Measurements from ENCODE around the gene USP48.
A peak's percentile ranks its signal among the peaks of the same experiment; 100 is the strongest.

USP48 gene

GRCh38 chr1:21668232-21668950 lies 114.6 kb downstream of the USP48 start:
- Histone ChIP-seq H3K36me3 (ENCODE audit: control insufficient read depth, insufficient read depth, low read length) (no peaks in the 10 kb centered on the region), H3K4me3 (ENCODE audit: low read length) (no peak overlapping the region), H3K27me3 (ENCODE audit: control insufficient read depth, insufficient read depth, low read length) (peaks cover 49% of the 10 kb centered on the region), H3K4me1 (ENCODE audit: control insufficient read depth, insufficient read depth, low read length) (peaks cover 27% of the 10 kb centered on the region), H3K9me3 (ENCODE audit: control insufficient read depth, low read length) (no peaks in the 10 kb centered on the region), H3K9ac (ENCODE audit: low read length) (peak overlapping the region; percentile 48)

GRCh38 chr1:21667348-21668231 lies 115.4 kb downstream of the USP48 start:
- Histone ChIP-seq H3K27me3 (ENCODE audit: control insufficient read depth, insufficient read depth, low read length) (peaks cover 49% of the 10 kb centered on the region), H3K9me3 (ENCODE audit: control insufficient read depth, low read length) (no peaks in the 10 kb centered on the region), H3K36me3 (ENCODE audit: control insufficient read depth, insufficient read depth, low read length) (no peaks in the 10 kb centered on the region), H3K4me3 (ENCODE audit: low read length) (no peak overlapping the region), H3K4me1 (ENCODE audit: control insufficient read depth, insufficient read depth, low read length) (peaks cover 21% of the 10 kb centered on the region), H3K9ac (ENCODE audit: low read length) (no peak overlapping the region)

GRCh38 chr1:21666576-21667320 lies 116.2 kb downstream of the USP48 start:
- Histone ChIP-seq H3K9me3 (ENCODE audit: control insufficient read depth, low read length) (no peaks in the 10 kb centered on the region), H3K4me1 (ENCODE audit: control insufficient read depth, insufficient read depth, low read length) (peaks cover 21% of the 10 kb centered on the region), H3K27me3 (ENCODE audit: control insufficient read depth, insufficient read depth, low read length) (peaks cover 49% of the 10 kb centered on the region), H3K36me3 (ENCODE audit: control insufficient read depth, insufficient read depth, low read length) (no peaks in the 10 kb centered on the region), H3K9ac (ENCODE audit: low read length) (no peak overlapping the region), H3K4me3 (ENCODE audit: low read length) (no peak overlapping the region)

GRCh38 chr1:21665711-21666575 lies 117.0 kb downstream of the USP48 start:
- no peaks in the 10 kb centered on the region for H3K36me3 ChIP-seq (ENCODE audit: control insufficient read depth, insufficient read depth, low read length)
- H3K9ac ChIP-seq (ENCODE audit: low read length), result no peak overlapping the region
- peaks cover 42% of the 10 kb centered on the region for H3K27me3 ChIP-seq (ENCODE audit: control insufficient read depth, insufficient read depth, low read length)
- H3K4me1 ChIP-seq (ENCODE audit: control insufficient read depth, insufficient read depth, low read length), result peaks cover 21% of the 10 kb centered on the region
- H3K4me3 ChIP-seq (ENCODE audit: low read length), result no peak overlapping the region
- H3K9me3 ChIP-seq (ENCODE audit: control insufficient read depth, low read length), result no peaks in the 10 kb centered on the region

GRCh38 chr1:21664806-21665588 lies 118.0 kb downstream of the USP48 start:
- H3K4me1 ChIP-seq (ENCODE audit: control insufficient read depth, insufficient read depth, low read length), result peaks cover 15% of the 10 kb centered on the region
- H3K36me3 ChIP-seq (ENCODE audit: control insufficient read depth, insufficient read depth, low read length), result no peaks in the 10 kb centered on the region
- no peak overlapping the region for H3K4me3 ChIP-seq (ENCODE audit: low read length)
- H3K9me3 ChIP-seq (ENCODE audit: control insufficient read depth, low read length), result no peaks in the 10 kb centered on the region
- peaks cover 39% of the 10 kb centered on the region for H3K27me3 ChIP-seq (ENCODE audit: control insufficient read depth, insufficient read depth, low read length)
- no peak overlapping the region for H3K9ac ChIP-seq (ENCODE audit: low read length)

- H3K27me3 ChIP-seq (ENCODE audit: control insufficient read depth, insufficient read depth, low read length), result peaks cover 38% of the 10 kb centered on the region
These were observed 118.8 kb downstream of the USP48 start for GRCh38 chr1:21663951-21664805.

GRCh38 chr1:21663248-21663950 lies 119.5 kb downstream of the USP48 start:
- Histone ChIP-seq H3K9me3 (ENCODE audit: control insufficient read depth, low read length) (no peaks in the 10 kb centered on the region), H3K4me3 (ENCODE audit: low read length) (no peak overlapping the region), H3K9ac (ENCODE audit: low read length) (no peak overlapping the region), H3K4me1 (ENCODE audit: control insufficient read depth, insufficient read depth, low read length) (peaks cover 5% of the 10 kb centered on the region), H3K36me3 (ENCODE audit: control insufficient read depth, insufficient read depth, low read length) (no peaks in the 10 kb centered on the region), H3K27me3 (ENCODE audit: control insufficient read depth, insufficient read depth, low read length) (peaks cover 30% of the 10 kb centered on the region)

More at GRCh38 chr1:21663951-21664805, 118.8 kb downstream of the USP48 start:
- no peak overlapping the region for H3K4me3 ChIP-seq (ENCODE audit: low read length)
- no peaks in the 10 kb centered on the region for H3K36me3 ChIP-seq (ENCODE audit: control insufficient read depth, insufficient read depth, low read length)
- H3K4me1 ChIP-seq (ENCODE audit: control insufficient read depth, insufficient read depth, low read length), result peaks cover 12% of the 10 kb centered on the region
- H3K9me3 ChIP-seq (ENCODE audit: control insufficient read depth, low read length), result no peaks in the 10 kb centered on the region
- no peak overlapping the region for H3K9ac ChIP-seq (ENCODE audit: low read length)

GRCh38 chr1:21662426-21663247 lies 120.3 kb downstream of the USP48 start:
- peaks cover 5% of the 10 kb centered on the region for H3K4me1 ChIP-seq (ENCODE audit: control insufficient read depth, insufficient read depth, low read length)
- H3K4me3 ChIP-seq (ENCODE audit: low read length), result no peak overlapping the region
- peaks cover 23% of the 10 kb centered on the region for H3K27me3 ChIP-seq (ENCODE audit: control insufficient read depth, insufficient read depth, low read length)
- H3K9ac ChIP-seq (ENCODE audit: low read length), result no peak overlapping the region
- no peaks in the 10 kb centered on the region for H3K36me3 ChIP-seq (ENCODE audit: control insufficient read depth, insufficient read depth, low read length)
- no peaks in the 10 kb centered on the region for H3K9me3 ChIP-seq (ENCODE audit: control insufficient read depth, low read length)

- H3K4me1 ChIP-seq (ENCODE audit: control insufficient read depth, insufficient read depth, low read length), result peaks cover 5% of the 10 kb centered on the region
These were observed 121.1 kb downstream of the USP48 start for GRCh38 chr1:21661886-21662285.

More at GRCh38 chr1:21661886-21662285, 121.1 kb downstream of the USP48 start:
- no peak overlapping the region for H3K4me3 ChIP-seq (ENCODE audit: low read length)
- no peaks in the 10 kb centered on the region for H3K36me3 ChIP-seq (ENCODE audit: control insufficient read depth, insufficient read depth, low read length)
- H3K9me3 ChIP-seq (ENCODE audit: control insufficient read depth, low read length), result no peaks in the 10 kb centered on the region
- no peak overlapping the region for H3K9ac ChIP-seq (ENCODE audit: low read length)
- H3K27me3 ChIP-seq (ENCODE audit: control insufficient read depth, insufficient read depth, low read length), result peaks cover 15% of the 10 kb centered on the region
